HT1080 (cell line): ENCODE data around the gene PF4V1. TPM values are rescaled to one million over a fixed set of nuclear protein-coding genes. Genes with fewer than 3 reads are reported as not detected.
"Not testable (repeated sequence)": the region's sequence is repeated elsewhere in the genome, so short reads cannot be mapped to it uniquely, and the experiment has no call there.

ENCODE experiments used
- DNase-seq: peaks from one replicate; pipeline ENCODE4 v3.0.0-alpha.2; 2015; ENCODE audit warnings: low read depth
- total RNA-seq: library from RNA; depleted of rRNA; stranded (reverse); fragments of >200 nt; shearing (Covaris generic); gene quantifications from 2 replicates; pipeline ENCODE4 v1.2.3, GENCODE V29; 2014

Gene PF4V1
- total RNA-seq, 1 experiment from 2014 or later: not detected

DNA sequence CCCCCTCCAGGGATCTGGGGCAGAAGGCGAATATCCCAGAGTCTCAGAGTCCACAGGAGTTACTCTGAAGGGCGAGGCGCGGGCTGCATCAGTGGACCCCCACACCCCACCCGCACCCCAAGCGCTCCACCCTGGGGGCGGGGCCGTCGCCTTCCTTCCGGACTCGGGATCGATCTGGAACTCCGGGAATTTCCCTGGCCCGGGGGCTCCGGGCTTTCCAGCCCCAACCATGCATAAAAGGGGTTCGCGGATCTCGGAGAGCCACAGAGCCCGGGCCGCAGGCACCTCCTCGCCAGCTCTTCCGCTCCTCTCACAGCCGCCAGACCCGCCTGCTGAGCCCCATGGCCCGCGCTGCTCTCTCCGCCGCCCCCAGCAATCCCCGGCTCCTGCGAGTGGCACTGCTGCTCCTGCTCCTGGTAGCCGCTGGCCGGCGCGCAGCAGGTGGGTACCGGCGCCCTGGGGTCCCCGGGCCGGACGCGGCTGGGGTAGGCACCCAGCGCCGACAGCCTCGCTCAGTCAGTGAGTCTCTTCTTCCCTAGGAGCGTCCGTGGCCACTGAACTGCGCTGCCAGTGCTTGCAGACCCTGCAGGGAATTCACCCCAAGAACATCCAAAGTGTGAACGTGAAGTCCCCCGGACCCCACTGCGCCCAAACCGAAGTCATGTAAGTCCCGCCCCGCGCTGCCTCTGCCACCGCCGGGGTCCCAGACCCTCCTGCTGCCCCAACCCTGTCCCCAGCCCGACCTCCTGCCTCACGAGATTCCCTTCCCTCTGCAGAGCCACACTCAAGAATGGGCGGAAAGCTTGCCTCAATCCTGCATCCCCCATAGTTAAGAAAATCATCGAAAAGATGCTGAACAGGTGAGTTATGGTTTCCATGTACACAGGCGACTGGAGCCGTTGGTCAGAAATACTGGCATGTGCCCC is 16.3 kb downstream of the PF4V1 start, which contains the start of gene CXCL1:
Gene CXCL1 (plus strand): TSS at position 264 of the 926 bp plus-strand sequence. CDS start 78 bp downstream, at position 342.
- no peak for DNase-seq

DNA sequence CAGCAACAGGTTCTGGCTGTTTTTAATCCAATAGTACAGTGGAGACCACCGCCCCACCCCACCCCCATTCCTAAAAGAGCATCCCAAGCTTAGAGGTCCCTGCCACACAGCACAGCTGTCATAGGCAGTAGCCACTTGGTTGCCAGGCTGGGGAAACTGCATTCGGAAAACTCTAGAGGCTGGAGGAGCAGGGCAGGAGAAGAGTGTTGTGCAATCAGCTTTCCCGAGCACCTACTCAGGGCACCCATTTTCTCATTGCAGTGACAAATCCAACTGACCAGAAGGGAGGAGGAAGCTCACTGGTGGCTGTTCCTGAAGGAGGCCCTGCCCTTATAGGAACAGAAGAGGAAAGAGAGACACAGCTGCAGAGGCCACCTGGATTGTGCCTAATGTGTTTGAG is 17.2 kb downstream of the PF4V1 start:
- DNase-seq: no peak

DNA sequence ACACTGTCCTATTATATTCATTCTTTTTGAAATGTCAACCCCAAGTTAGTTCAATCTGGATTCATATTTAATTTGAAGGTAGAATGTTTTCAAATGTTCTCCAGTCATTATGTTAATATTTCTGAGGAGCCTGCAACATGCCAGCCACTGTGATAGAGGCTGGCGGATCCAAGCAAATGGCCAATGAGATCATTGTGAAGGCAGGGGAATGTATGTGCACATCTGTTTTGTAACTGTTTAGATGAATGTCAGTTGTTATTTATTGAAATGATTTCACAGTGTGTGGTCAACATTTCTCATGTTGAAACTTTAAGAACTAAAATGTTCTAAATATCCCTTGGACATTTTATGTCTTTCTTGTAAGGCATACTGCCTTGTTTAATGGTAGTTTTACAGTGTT is 17.7 kb downstream of the PF4V1 start:
- no peak for DNase-seq

DNA sequence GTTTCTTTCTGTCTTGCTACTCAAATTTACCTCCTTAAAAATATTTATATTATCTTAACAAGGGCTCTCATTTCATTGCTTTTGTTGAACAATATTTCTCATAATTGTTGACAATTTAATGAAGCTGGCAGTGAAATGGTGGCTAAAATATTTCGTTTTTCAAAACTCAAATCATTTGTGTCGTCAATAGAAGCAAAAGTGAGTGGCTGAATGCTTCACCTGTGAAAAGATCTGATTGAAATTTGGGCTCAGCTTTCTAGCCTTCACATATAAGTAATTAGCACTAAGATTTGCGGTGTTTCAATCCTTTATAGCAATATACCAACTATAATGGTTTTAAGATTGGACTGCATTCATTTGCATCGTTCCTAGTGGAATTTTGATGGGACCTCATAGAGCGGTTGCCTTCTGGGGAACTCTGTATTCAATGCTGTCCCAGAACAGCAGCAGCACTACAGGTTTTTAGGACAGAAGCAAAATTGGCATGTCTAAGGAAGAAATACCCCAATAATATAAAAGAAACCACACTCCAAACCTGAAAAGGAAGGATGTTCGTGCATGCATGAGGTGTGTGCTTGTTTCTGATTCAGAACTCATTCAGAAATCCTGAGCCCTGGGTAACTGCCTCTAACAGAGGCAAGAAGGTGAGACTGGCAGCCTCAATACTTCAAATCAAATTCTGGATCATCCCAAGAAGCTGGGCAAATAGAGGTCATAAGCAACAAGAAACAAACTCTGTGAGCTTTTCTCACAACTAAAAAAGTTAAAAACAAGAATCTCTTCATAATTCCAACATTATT is 18.6 kb downstream of the PF4V1 start:
- no peak for DNase-seq

DNA sequence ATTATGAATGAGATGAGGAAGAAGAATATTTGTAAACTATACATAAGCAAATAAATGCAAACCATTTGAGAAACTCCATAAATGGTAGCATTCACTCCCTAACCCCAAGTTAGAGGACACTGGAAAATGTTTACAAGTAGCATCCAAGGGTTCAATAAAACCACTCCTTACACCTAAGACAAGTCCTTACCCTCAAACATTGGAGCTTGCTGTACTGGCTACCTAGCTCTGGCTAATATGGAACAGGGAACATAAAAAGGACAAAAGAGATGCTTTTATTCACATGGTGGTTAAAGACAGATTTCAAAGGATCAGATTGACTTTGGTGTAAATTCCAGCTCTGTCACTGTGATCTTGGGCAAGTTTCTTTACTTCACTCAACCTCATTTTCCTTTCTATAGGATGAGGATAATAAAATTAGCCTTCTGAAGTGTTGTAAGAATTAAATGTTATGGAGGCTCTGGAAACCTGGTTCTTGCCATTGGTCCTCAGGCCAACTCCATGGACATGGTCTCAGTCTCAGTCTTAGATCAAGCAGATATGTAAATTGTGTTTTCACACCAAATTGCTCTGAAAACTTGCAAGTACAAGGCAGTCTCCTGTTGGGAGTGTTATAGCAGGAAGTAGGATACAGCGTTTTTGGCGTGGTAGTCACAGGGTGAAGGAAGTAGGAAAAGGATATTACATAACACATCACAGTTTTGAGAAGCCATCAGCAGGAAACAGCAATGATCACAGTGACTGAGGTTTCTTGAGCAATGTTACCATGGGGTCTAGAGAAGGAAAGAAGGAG is 19.4 kb downstream of the PF4V1 start:
- DNase-seq: peak; percentile 10

DNA sequence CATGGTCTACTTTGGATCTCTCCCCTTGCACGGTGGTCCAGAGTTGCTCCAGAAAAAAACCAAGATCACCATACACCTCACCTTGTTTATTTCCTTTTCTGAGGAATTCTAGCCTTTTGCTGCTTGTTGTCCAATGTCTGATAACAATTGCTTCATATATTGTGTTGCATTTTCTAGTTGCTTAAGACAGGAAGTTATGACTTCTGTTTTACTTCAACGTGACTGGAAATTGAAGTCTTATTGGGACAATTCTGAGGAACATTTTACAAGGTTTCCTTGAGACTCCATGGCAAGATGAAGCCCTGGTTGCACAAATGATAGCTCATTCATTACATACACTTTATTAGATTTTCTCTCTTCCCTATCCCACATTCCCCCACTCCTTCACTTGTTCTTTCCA is 21.3 kb downstream of the PF4V1 start:
- no peak for DNase-seq

DNA sequence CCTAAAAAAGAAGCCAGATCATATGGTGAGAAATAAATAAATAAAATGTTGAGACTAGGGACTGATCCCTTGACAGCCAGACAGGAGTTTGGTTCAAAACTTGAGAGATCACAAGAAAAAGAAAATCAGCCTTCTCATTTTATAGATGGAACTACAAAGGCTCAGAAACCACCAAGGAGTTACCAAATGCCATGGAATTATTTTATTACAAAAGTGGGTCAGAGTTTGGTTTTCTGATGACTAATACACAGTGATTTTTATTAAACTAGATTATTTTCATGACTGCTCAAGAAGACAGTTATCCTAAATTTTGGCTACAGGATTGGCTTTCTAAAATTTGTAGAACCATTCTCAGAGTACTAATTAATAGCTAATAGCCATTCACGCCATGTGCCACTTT is 22.3 kb downstream of the PF4V1 start:
- DNase-seq: no peak

DNA sequence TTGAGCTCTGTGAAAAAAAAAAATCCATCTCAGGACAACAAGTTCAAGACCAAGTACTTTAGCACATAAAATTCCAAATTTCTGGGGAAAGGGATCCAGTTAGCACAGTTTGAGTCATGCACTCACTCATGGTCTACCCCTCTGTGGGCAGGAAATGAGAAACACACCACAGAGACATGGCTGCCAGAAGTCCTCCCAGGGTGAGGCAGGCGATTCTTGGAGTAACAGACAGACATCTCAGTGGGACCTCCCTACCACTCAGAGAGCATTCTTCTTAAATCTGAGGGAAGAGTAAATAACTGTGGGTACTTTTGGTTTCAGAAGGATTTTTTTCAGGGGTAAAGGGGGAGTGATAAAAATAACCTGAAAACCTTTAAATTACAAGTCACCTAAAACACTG is 30.2 kb downstream of the PF4V1 start:
- DNase-seq: peak; percentile 83

DNA sequence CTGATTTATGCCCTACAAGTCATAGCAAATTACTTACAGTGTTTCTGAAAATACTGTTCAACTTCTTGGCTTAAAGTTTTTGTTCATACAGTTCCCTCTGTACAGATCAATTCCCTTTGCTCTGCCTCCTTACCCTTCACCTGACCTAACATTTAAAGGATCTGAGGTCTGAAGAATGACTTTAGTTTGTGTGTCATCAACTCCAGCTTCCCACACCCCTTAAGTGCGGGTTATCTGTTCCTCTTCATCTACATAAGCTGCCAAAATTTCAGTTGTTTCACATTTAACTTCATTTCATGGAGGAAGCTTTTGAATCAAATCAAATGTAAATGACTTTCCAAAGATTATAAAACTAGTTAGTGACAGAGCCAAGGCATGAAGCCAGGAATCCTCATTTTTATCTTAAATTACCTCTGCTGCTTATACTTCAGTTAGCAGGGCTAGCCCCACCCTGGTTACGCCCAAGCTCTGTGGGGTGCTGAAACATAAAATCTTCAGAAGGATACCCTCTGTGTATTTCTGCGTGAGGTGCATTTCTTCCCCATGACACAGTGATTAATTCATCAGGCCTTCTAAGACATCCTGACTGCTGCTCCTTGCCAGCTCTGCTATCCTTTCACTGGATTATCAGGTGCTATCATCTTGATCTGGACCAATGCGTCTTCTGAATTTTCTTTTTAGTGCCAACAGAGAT is 32.6 kb downstream of the PF4V1 start:
- peak; percentile 71 for DNase-seq

DNA sequence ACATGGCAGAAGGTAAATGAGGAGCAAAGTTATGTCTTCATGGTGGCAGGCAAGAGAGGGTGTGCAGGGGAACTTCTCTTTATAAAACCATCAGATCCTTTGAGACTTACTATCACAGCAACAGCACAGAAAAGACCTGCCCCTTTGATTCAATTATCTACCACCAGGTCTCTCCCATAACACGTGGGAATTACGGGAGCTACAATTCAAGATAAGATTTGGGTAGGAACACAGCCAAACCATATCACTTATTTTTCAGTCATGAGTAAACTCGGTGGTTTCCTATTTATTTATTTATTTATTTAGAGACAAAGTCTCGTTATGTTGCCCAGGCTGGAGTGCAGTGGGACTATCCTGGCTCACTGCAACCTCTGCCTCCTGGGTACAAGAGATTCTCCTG is 38.2 kb downstream of the PF4V1 start:
- DNase-seq: no peak

DNA sequence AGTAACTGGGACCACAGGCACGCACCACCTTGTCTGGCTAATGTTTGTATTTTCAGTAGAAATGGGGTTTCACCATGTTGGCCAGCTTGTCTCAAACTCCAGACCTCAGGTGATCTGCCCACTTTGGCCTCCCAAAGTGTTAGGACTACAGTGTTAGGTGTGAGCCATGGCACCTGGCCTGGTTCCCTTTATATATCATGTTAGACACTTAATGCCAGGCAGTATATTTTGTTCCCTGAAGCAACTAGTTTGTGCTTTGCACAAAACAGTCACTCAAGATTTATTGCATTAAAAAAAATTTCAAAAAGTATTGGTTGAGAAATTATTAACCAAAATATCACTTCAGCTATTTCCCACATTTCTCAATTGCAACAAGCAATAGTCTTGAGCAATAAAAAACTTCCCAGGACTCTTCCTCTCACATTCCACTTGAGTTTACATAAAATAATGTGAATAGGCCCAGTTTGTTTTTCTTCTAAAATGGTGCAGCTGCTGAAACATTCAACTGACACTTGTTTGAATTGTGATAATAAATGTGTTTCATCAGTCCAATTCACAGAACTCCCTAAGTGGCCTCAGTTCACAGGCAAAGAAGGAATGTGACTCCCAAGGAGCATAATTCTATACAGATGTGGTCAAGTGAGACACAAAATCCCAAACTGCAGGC is 38.8 kb downstream of the PF4V1 start:
- DNase-seq: no peak

DNA sequence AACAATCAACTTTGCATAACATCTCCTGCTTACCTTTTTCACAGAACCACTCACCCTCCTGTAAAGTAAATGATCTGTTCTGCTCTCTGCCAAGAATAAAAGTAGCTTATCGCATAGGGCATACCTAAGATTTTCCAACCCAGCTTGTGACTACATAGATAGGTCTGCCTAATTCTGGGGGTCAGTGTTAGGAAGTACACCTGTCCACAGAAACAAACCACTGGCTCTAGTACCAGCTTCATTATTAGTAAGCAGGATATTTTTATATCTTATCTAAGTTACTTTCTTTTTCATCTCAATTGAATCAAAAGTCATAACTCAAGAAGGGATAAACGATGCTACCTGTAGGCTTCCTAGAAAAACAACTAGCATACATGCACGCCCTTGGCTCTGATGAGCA is 39.9 kb downstream of the PF4V1 start:
- DNase-seq: no peak

DNA sequence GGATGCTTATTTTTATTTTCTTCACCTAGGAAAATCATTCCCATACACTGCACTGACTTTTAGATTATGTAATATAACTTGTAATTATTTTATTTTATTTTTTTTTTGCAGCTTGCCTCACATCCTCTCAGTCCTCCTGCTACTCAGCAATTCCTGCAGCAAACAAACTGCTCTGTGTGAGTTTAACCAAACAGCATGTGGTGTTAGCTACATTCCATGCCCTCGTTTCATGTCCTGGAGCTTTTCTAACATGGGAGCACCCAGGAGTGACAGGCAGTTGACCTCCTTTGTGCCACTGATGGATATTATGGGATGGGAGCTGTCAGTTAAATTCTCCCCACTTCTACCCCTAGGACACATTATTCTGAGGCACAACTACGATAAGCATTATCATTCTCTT is 40.9 kb downstream of the PF4V1 start:
- DNase-seq: no peak

DNA sequence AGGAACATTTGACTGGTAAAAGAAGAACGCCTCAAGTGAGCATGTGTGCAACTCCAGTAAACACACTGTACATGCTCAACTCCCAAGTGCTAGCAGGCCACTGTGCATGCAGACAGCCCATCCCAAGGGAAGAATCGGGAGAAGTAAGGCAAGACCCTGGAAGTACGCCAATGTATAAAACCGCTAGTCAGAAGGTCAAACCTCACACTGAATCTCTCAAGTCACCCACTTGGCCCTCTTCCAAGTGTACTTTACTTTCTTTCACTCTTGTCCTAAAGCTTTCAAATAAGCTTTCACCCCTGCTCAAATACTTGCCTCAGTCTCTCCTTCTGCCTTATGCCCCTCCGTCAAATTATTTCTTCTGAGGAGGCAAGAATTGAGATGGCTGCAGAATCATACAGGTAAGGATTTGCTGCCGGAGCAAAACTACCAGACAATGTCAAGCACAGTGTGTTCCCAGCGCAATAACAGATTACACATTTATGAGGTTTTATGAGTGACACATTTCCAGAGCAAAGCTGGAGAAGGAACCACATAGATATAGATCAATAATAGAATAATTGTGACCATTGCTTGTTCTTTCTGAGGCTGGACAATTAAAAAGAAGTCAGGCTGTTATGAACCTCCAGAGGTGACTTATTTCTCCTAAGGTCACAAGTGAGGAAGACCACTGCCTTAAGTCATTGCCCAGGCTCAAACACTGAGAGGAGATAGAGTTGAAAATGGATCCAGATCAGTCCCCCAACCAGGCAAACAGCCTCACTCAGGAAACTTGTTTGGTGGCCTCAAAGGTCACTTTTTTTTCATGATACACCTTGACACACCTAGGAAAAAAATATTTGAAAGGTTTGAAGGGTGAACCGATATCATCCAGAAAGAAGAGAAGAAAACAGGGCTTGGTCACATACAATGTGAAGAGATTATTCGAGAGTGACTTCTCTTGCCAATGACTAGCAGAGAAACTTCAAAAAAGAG is 42.4 kb downstream of the PF4V1 start:
- DNase-seq: no peak

DNA sequence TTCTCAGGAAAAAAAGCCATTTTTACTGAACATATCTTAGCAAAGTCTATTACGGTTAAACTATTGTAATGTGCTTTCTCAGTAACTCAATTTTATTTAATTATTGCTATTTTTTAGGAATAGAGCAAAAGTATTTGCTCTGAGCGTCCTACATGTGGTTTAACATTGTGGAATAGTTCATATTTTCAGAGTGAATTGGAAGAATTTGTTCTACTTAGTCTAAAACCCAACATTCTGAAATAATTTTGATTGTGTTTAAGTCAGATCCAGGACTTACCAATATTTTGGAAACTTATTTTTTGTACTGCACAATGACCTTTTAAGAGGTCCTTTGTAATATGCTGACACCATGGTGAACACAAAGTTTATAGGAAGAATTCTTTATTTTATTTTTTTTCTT is 43.3 kb downstream of the PF4V1 start:
- no peak for DNase-seq

DNA sequence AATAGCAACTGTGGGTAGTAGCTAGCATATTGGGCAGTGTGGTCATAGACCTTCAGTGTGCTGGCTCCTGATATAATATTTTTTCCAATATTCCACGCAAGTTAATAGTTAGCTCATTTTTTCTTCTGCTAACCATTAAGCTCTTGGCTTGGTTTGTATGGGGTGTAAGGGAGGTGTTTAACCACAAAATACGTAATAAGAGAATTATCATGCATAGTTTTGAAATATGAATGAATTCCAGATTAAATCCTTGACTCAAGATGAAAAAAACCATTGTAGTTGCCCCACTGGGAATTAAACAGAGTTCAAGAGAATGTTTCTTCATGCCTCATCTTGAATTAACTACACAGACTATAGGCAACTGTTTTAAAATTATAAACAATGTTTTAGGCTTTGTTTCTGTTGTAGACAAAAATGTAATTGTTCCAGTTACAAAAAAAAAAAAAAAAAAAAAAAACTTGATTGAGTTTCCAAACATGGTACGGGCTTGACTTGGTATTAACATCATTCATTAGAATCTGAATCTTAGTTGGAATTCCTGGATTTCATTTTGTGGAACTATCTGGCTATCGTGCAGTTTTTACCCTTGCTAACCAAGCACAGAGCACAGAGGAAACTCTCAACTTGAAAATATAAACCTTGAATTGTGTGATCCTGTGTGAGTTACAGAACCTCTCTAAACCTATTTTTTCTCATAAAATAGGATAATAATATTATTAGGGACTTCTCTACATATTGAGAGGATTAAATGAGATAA is 44.5 kb downstream of the PF4V1 start:
- no peak for DNase-seq

DNA sequence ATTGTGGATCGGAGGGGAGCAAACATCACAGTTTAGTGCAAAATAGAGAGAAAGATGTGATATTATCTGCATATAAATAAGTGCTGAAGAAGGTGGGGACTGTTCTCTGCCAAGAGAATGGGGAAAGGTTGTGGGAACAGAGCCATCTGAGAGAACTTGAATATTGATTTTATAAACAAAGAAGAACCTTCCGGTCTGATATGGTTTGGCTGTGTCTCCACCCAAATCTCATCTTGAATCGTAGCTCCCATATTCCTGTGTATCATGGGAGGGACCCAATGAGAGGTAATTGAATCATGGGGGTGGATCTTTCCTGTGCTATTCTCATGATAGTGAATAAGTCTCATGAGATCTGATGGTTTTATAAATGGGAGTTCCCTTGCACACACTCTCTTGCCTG is 46.2 kb downstream of the PF4V1 start:
- DNase-seq: not testable (repeated sequence)

DNA sequence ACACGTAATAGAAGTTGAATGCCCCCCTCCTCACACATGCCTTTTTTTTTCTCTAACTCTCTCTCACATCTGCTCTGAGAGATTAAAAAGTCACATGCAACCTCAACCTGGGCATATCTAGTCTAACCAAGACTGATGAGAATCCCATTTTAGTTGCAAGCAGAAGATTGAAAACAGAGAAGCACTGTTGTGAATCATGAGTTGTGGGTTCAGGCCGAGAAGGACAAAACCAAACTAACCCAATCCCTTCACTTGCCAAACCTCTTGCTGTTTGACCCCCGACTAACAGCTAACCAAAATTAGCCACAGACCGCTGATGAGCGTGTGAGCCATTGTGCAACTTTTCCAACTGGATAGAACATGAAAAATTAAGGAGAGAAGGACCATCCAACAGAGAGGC is 47.9 kb downstream of the PF4V1 start:
- peak; percentile 38 for DNase-seq
